Peyer's patch (tissue), 4 donors: ENCODE results near the gene NKAPD1.

ENCODE experiments used
- POLR2A ChIP-seq, 2 donors: fragments of 450-650 bp; IDR thresholded peaks; one replicate each; pipeline ENCODE4 v1.5.1; 2017; ENCODE audit warnings: antibody characterized with exemption in 2 of 2, mild to moderate bottlenecking in 2 of 2, moderate library complexity in 2 of 2
- TF ChIP-seq, protein P1 (sequence below), 6 experiments: fragments of 450-650 bp in 4 of 6; fragments of 200-600 bp in 2 of 6; sonication (generic) in 1 of 6; IDR thresholded peaks; one replicate each; pipeline ENCODE4 v1.5.1; 2017 to 2019; ENCODE audit warnings: antibody characterized with exemption in 6 of 6, mild to moderate bottlenecking in 3 of 6, moderate library complexity in 1 of 6

DNA sequence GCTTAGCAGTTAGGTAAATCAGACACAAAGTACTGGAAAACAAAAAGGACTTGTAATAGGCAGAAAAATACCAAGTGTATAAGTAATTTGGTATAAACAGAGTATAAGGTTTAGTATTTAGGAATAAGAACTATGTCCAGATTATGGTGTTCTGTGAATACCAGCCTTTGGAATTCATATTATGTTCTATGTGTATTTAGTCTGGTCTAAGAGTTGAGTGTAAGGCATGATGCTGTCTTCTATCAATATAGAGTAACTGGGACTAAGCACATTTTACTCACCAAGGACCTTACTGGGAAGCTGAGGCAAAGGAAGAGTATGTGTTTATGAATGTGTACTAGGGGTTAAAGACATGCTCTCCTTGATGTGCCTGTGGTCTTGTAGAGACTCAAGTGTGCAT lies 22.1 kb downstream of the NKAPD1 start:
- TF ChIP-seq POLR2A (IDR thresholded peaks at IDR 0.05): no peak
- TF ChIP-seq, protein P1, sequence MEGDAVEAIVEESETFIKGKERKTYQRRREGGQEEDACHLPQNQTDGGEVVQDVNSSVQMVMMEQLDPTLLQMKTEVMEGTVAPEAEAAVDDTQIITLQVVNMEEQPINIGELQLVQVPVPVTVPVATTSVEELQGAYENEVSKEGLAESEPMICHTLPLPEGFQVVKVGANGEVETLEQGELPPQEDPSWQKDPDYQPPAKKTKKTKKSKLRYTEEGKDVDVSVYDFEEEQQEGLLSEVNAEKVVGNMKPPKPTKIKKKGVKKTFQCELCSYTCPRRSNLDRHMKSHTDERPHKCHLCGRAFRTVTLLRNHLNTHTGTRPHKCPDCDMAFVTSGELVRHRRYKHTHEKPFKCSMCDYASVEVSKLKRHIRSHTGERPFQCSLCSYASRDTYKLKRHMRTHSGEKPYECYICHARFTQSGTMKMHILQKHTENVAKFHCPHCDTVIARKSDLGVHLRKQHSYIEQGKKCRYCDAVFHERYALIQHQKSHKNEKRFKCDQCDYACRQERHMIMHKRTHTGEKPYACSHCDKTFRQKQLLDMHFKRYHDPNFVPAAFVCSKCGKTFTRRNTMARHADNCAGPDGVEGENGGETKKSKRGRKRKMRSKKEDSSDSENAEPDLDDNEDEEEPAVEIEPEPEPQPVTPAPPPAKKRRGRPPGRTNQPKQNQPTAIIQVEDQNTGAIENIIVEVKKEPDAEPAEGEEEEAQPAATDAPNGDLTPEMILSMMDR (IDR thresholded peaks at IDR 0.05): no peak
